OCI-LY1 (cell line): ENCODE results near the gene IFTAP.

ENCODE experiments used
- EZH2 ChIP-seq: fragments of 200-600 bp; sonication (generic), shearing (Covaris generic); IDR thresholded peaks from 2 replicates; pipeline ENCODE4 v1.8.0; 2017; ENCODE audit warnings: borderline replicate concordance, mixed run types, mild to moderate bottlenecking, antibody characterized with exemption, low read length, moderate library complexity, mixed read lengths
- TF ChIP-seq, protein P1 (sequence below): fragments of 200-600 bp; sonication (generic), shearing (Covaris generic); IDR thresholded peaks from 2 replicates; pipeline ENCODE4 v1.5.1; 2017; ENCODE audit warnings: mild to moderate bottlenecking, antibody characterized with exemption, low read length, moderate library complexity, mixed read lengths

DNA sequence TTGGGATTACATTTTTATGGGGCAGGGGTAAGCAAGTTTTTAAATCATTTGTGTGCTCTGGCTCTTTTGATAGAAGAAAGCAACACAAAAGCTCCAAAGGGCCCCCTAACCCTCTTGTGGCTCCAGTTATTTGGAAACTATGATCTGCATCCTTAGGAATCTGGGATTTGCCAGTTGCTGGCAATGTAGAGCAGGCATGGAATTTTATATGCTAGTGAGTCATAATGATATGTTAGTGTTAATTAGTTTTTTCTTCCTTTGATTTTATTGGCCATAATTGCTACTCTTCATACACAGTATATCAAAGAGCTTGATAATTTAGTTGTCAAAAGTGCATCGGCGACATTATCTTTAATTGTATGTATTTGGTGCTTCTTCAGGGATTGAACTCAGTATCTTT, 16.4 kb upstream of the IFTAP start:
- TF ChIP-seq, protein P1, sequence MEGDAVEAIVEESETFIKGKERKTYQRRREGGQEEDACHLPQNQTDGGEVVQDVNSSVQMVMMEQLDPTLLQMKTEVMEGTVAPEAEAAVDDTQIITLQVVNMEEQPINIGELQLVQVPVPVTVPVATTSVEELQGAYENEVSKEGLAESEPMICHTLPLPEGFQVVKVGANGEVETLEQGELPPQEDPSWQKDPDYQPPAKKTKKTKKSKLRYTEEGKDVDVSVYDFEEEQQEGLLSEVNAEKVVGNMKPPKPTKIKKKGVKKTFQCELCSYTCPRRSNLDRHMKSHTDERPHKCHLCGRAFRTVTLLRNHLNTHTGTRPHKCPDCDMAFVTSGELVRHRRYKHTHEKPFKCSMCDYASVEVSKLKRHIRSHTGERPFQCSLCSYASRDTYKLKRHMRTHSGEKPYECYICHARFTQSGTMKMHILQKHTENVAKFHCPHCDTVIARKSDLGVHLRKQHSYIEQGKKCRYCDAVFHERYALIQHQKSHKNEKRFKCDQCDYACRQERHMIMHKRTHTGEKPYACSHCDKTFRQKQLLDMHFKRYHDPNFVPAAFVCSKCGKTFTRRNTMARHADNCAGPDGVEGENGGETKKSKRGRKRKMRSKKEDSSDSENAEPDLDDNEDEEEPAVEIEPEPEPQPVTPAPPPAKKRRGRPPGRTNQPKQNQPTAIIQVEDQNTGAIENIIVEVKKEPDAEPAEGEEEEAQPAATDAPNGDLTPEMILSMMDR = no peak
- TF ChIP-seq EZH2 = no peak
